ENCODE results near the gene CSNK2A2.

CSNK2A2 gene

DNA sequence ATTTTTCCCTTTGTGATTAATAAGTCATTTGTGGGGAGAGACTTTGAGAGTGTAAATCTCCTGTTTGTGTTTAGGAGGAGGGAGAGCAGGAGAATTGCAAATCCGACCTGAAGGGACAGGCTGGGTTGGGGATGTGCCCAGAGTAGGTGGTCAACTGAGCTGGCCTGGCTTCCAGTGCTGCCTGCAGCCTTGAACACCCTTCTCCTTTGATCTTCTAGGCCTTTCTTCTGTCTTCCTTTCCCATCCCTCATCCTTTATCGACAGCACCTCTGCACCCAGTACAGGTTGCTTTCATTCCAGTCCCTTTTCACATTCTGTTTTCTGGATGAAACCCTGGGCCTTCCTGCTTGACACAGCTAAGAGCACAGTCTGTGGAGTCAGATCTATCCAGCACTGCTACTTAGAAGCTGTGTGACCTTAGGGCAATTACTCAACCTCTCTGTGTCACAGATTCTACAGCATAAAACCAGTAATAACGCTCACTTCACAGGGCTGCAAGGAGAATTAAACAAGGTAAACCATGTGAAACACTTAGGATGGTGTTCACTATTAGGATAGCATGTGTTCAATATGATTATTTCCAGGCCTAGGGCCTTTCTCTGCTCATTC, 1.0 kb upstream of the CSNK2A2 start:
- peaks cover 5% of the 10 kb centered on the region for H3K27me3 ChIP-seq (ENCODE audit: insufficient read depth, insufficient read length)
- no peak overlapping the region for H3K4me3 ChIP-seq (ENCODE audit: insufficient read length, low read depth)
- H3K4me1 ChIP-seq (ENCODE audit: insufficient read depth, insufficient read length), result peaks cover 13% of the 10 kb centered on the region
- no peak for TF ChIP-seq ZNF274 (IDR thresholded peaks at IDR 0.05; ENCODE audit: low read depth, low read length)
- TF ChIP-seq YY1 (IDR thresholded peaks at IDR 0.05; ENCODE audit: insufficient read depth, insufficient read length), result no peak
- no peak for TF ChIP-seq SUZ12 (IDR thresholded peaks at IDR 0.05; ENCODE audit: extremely low read depth, insufficient read depth, insufficient read length)
- peaks cover 30% of the 10 kb centered on the region for H3K36me3 ChIP-seq (ENCODE audit: insufficient read depth, insufficient read length, low read length)
- no peak for DNase-seq (ENCODE audit: low read depth, low spot score)
- no peaks in the 10 kb centered on the region for H3K9me3 ChIP-seq (ENCODE audit: insufficient read depth, low read length)
- peak overlapping the region; percentile 84 for H3K9ac ChIP-seq (ENCODE audit: insufficient read length, low read depth)

- Histone ChIP-seq H3K9me3 (ENCODE audit: insufficient read depth, low read length) (no peaks in the 10 kb centered on the region), H3K27me3 (ENCODE audit: insufficient read depth, insufficient read length) (peaks cover 5% of the 10 kb centered on the region), H3K4me3 (ENCODE audit: insufficient read length, low read depth) (peak overlapping the region; percentile 75), H3K4me1 (ENCODE audit: insufficient read depth, insufficient read length) (peaks cover 13% of the 10 kb centered on the region), H3K9ac (ENCODE audit: insufficient read length, low read depth) (peak overlapping the region; percentile 87), H3K36me3 (ENCODE audit: insufficient read depth, insufficient read length, low read length) (peaks cover 45% of the 10 kb centered on the region)
- TF ChIP-seq SUZ12 (IDR thresholded peaks at IDR 0.05; ENCODE audit: extremely low read depth, insufficient read depth, insufficient read length) (no peak), ZNF274 (IDR thresholded peaks at IDR 0.05; ENCODE audit: low read depth, low read length) (no peak), YY1 (IDR thresholded peaks at IDR 0.05; ENCODE audit: insufficient read depth, insufficient read length) (no peak)
- DNase-seq (ENCODE audit: low read depth, low spot score), result no peak
Observed at GRCh38 chr16:58197314-58198012, 443 bp downstream of the CSNK2A2 start.

DNA sequence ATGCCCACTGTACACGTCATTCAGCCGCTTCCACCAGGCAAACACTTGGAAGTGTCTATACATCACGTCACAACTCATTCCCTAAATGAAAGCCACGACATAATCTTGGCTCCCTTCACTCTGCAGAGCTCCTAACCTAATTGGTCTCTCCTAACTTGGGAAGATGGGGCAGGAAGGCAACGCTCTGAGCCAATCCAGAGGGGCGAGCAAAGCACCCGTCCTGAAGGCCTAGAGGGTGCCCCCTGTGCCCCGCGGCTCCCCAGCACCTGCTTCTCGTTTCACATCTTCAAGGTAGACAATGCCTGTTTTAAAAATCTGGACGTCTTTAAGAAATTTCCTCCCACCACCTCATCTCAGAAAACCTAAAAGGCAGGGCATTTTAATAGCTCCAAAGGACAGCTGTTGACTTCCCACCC, 1.0 kb downstream of the CSNK2A2 start:
- H3K9me3 ChIP-seq (ENCODE audit: insufficient read depth, low read length), result no peaks in the 10 kb centered on the region
- peak overlapping the region; percentile 75 for H3K4me3 ChIP-seq (ENCODE audit: insufficient read length, low read depth)
- H3K4me1 ChIP-seq (ENCODE audit: insufficient read depth, insufficient read length), result peaks cover 13% of the 10 kb centered on the region
- no peak for DNase-seq (ENCODE audit: low read depth, low spot score)
- H3K9ac ChIP-seq (ENCODE audit: insufficient read length, low read depth), result peak overlapping the region; percentile 87
- no peak for TF ChIP-seq SUZ12 (IDR thresholded peaks at IDR 0.05; ENCODE audit: extremely low read depth, insufficient read depth, insufficient read length)
- TF ChIP-seq ZNF274 (IDR thresholded peaks at IDR 0.05; ENCODE audit: low read depth, low read length), result no peak
- no peak for TF ChIP-seq YY1 (IDR thresholded peaks at IDR 0.05; ENCODE audit: insufficient read depth, insufficient read length)
- H3K27me3 ChIP-seq (ENCODE audit: insufficient read depth, insufficient read length), result peaks cover 5% of the 10 kb centered on the region
- H3K36me3 ChIP-seq (ENCODE audit: insufficient read depth, insufficient read length, low read length), result peaks cover 50% of the 10 kb centered on the region

- H3K4me3 ChIP-seq (ENCODE audit: insufficient read length, low read depth), result no peak overlapping the region
- DNase-seq (ENCODE audit: low read depth, low spot score), result no peak
- peaks cover 7% of the 10 kb centered on the region for H3K4me1 ChIP-seq (ENCODE audit: insufficient read depth, insufficient read length)
- H3K36me3 ChIP-seq (ENCODE audit: insufficient read depth, insufficient read length, low read length), result peaks cover 58% of the 10 kb centered on the region
- H3K9ac ChIP-seq (ENCODE audit: insufficient read length, low read depth), result no peak overlapping the region
- TF ChIP-seq SUZ12 (IDR thresholded peaks at IDR 0.05; ENCODE audit: extremely low read depth, insufficient read depth, insufficient read length) (no peak), YY1 (IDR thresholded peaks at IDR 0.05; ENCODE audit: insufficient read depth, insufficient read length) (no peak), ZNF274 (IDR thresholded peaks at IDR 0.05; ENCODE audit: low read depth, low read length) (no peak)
- peaks cover 5% of the 10 kb centered on the region for H3K27me3 ChIP-seq (ENCODE audit: insufficient read depth, insufficient read length)
- no peaks in the 10 kb centered on the region for H3K9me3 ChIP-seq (ENCODE audit: insufficient read depth, low read length)
Observed at GRCh38 chr16:58195771-58196170, 2.1 kb downstream of the CSNK2A2 start.

- TF ChIP-seq YY1 (IDR thresholded peaks at IDR 0.05; ENCODE audit: insufficient read depth, insufficient read length) (no peak), SUZ12 (IDR thresholded peaks at IDR 0.05; ENCODE audit: extremely low read depth, insufficient read depth, insufficient read length) (no peak), ZNF274 (IDR thresholded peaks at IDR 0.05; ENCODE audit: low read depth, low read length) (no peak)
- DNase-seq (ENCODE audit: low read depth, low spot score), result no peak
- Histone ChIP-seq H3K4me1 (ENCODE audit: insufficient read depth, insufficient read length) (peaks cover 7% of the 10 kb centered on the region), H3K4me3 (ENCODE audit: insufficient read length, low read depth) (no peak overlapping the region), H3K36me3 (ENCODE audit: insufficient read depth, insufficient read length, low read length) (peaks cover 63% of the 10 kb centered on the region), H3K9me3 (ENCODE audit: insufficient read depth, low read length) (no peaks in the 10 kb centered on the region), H3K27me3 (ENCODE audit: insufficient read depth, insufficient read length) (peaks cover 5% of the 10 kb centered on the region), H3K9ac (ENCODE audit: insufficient read length, low read depth) (no peak overlapping the region)
Observed at GRCh38 chr16:58195344-58195743, 2.6 kb downstream of the CSNK2A2 start.

- no peak for TF ChIP-seq SUZ12 (IDR thresholded peaks at IDR 0.05; ENCODE audit: extremely low read depth, insufficient read depth, insufficient read length)
- TF ChIP-seq YY1 (IDR thresholded peaks at IDR 0.05; ENCODE audit: insufficient read depth, insufficient read length), result no peak
- no peak for TF ChIP-seq ZNF274 (IDR thresholded peaks at IDR 0.05; ENCODE audit: low read depth, low read length)
- Histone ChIP-seq H3K4me3 (ENCODE audit: insufficient read length, low read depth) (no peak overlapping the region), H3K9me3 (ENCODE audit: insufficient read depth, low read length) (no peaks in the 10 kb centered on the region), H3K9ac (ENCODE audit: insufficient read length, low read depth) (no peak overlapping the region), H3K36me3 (ENCODE audit: insufficient read depth, insufficient read length, low read length) (peaks cover 68% of the 10 kb centered on the region), H3K4me1 (ENCODE audit: insufficient read depth, insufficient read length) (peaks cover 7% of the 10 kb centered on the region), H3K27me3 (ENCODE audit: insufficient read depth, insufficient read length) (peaks cover 5% of the 10 kb centered on the region)
- no peak for DNase-seq (ENCODE audit: low read depth, low spot score)
Observed at GRCh38 chr16:58194790-58195189, 3.1 kb downstream of the CSNK2A2 start.

DNA sequence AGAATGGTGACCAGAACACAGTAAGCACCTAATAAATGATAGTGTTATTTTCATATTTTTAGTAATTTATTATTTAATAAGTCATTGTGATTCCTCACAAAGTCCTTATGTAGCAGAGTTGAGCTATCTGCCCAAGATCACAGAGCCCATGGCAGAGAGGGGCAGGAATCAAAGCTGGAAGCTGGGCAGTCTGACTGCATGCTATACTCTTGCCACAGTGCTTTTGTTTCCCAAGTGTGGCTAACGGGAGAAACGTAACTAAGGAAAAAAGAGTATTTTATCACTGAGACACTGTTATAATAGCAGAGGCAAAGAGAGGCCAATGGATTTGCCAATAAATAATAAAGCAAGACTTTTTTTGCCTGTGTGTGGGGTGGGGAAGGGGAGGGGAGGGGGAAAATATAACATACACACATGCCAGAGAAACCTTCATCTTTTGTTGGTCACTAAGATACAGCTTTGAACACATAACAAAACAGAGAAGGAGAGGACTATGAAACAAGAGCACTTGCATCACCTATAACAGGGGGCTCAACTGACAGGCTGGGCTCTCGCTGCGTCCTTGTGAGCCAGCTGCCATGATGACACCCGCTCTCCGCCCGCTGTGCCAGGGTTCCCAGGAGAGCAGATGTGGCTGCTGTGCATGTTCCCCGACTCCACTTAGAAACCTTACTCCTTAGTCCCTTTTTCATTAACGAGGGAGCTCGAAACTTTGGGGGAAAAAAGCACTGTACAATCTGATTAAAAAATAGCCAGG, 10.1 kb downstream of the CSNK2A2 start:
- TF ChIP-seq YY1 (IDR thresholded peaks at IDR 0.05; ENCODE audit: insufficient read depth, insufficient read length) (no peak), ZNF274 (IDR thresholded peaks at IDR 0.05; ENCODE audit: low read depth, low read length) (no peak), SUZ12 (IDR thresholded peaks at IDR 0.05; ENCODE audit: extremely low read depth, insufficient read depth, insufficient read length) (no peak)
- Histone ChIP-seq H3K9ac (ENCODE audit: insufficient read length, low read depth) (no peak overlapping the region), H3K36me3 (ENCODE audit: insufficient read depth, insufficient read length, low read length) (peaks cover 86% of the 10 kb centered on the region), H3K27me3 (ENCODE audit: insufficient read depth, insufficient read length) (no peaks in the 10 kb centered on the region), H3K9me3 (ENCODE audit: insufficient read depth, low read length) (no peaks in the 10 kb centered on the region), H3K4me3 (ENCODE audit: insufficient read length, low read depth) (no peak overlapping the region), H3K4me1 (ENCODE audit: insufficient read depth, insufficient read length) (no peaks in the 10 kb centered on the region)
- no peak for DNase-seq (ENCODE audit: low read depth, low spot score)
